Prostate gland (tissue), 2 donors: ENCODE data around the gene MECP2.

Source experiments
- CTCF ChIP-seq, 4 experiments: fragments of 200-600 bp in 2 of 4; fragments of 450-650 bp in 2 of 4; sonication (generic) in 2 of 4; IDR thresholded peaks; 1 replicate in 3 of 4; 2 replicates in 1 of 4; pipeline ENCODE4 v1.5.1; 2016 to 2019; ENCODE audit warnings: antibody characterized with exemption in 4 of 4, mild to moderate bottlenecking in 2 of 4, moderate library complexity in 2 of 4
- POLR2AphosphoS5 ChIP-seq: sonication (generic); formaldehyde crosslinking; IDR thresholded peaks from one replicate; pipeline ENCODE4 v1.6.1; 2017; ENCODE audit warnings: antibody characterized with exemption

- TF ChIP-seq CTCF (IDR thresholded peaks at IDR 0.05) (no peak), POLR2AphosphoS5 (no peak)
Observed at GRCh38 chrX:154006947-154007346, 90.6 kb downstream of the MECP2 start.
